A673 (cell line): ENCODE results near the gene ZNF695.

Experiments used
- CTCF ChIP-seq: fragments of 300-800, 200-600 bp; sonication (generic); conservative IDR thresholded peaks from 2 replicates; pipeline ENCODE4 v1.5.1; 2017; ENCODE audit warnings: low read depth, mild to moderate bottlenecking, antibody characterized with exemption, low read length, moderate library complexity, mixed read lengths
- EZH2 ChIP-seq: fragments of 200-600 bp; sonication (generic); IDR thresholded peaks from 2 replicates; pipeline ENCODE4 v1.6.1; 2017; ENCODE audit warnings: borderline replicate concordance, low read depth, mild to moderate bottlenecking, mixed read lengths, antibody characterized with exemption, low read length; ENCODE audit not compliant: poor library complexity, severe bottlenecking

- TF ChIP-seq CTCF = no peak
- TF ChIP-seq EZH2 = no peak
Observed at GRCh38 chr1:247043406-247043805, 35.5 kb upstream of the ZNF695 start.
